ENCODE data around the gene SIRPA.

SIRPA gene

DNA sequence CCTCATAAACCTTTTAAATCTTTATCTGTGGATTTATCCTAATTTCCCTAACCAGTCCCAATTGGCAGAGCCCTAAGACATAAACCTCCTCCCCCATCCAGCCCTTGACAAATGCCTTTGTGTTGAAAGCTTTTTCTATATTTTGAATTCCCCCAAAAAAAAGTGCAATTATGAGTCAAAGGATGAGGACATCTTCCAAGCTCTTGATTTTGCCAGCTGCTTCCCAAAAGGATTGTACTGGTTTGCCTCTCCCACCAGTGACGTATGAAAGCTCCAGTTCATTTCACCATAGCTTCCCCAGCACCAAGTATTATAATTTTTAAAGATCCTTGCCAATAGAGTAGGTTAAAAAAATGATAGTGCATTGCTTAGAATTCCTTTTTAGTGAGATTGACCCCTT, 38.9 kb downstream of the SIRPA start:
- H3K36me3 ChIP-seq (ENCODE audit: insufficient read depth, low read length): no peaks in the 10 kb centered on the region
- no peak overlapping the region for H3K4me3 ChIP-seq (ENCODE audit: low read length)
- no peak overlapping the region for H3K27ac ChIP-seq (ENCODE audit: low read depth, low read length)
- no peaks in the 10 kb centered on the region for H3K9me3 ChIP-seq (ENCODE audit: insufficient read depth, low read depth, low read length)
- H3K4me1 ChIP-seq (ENCODE audit: insufficient read depth, low read length): no peaks in the 10 kb centered on the region
- no peak overlapping the region for H3K9ac ChIP-seq (ENCODE audit: low read depth, low read length)
- WGBS: 89% methylated on average over 1 of the region's 1 CpG
- no peaks in the 10 kb centered on the region for H3K27me3 ChIP-seq (ENCODE audit: insufficient read depth, low read length)

GRCh38 chr20:1934721-1935573, 39.7 kb downstream of the SIRPA start:
- Histone ChIP-seq H3K4me3 (ENCODE audit: low read length) (no peak overlapping the region), H3K9ac (ENCODE audit: low read depth, low read length) (no peak overlapping the region), H3K36me3 (ENCODE audit: insufficient read depth, low read length) (no peaks in the 10 kb centered on the region), H3K9me3 (ENCODE audit: insufficient read depth, low read depth, low read length) (no peaks in the 10 kb centered on the region), H3K4me1 (ENCODE audit: insufficient read depth, low read length) (no peaks in the 10 kb centered on the region), H3K27me3 (ENCODE audit: insufficient read depth, low read length) (no peaks in the 10 kb centered on the region), H3K27ac (ENCODE audit: low read depth, low read length) (no peak overlapping the region)
- whole genome bisulfite sequencing: 91% methylated on average over 19 of the region's 19 CpGs

GRCh38 chr20:1935696-1936366, 40.6 kb downstream of the SIRPA start:
- Histone ChIP-seq H3K4me3 (ENCODE audit: low read length) (no peak overlapping the region), H3K27ac (ENCODE audit: low read depth, low read length) (no peak overlapping the region)
- 92% methylated on average over 15 of the region's 15 CpGs for WGBS

DNA sequence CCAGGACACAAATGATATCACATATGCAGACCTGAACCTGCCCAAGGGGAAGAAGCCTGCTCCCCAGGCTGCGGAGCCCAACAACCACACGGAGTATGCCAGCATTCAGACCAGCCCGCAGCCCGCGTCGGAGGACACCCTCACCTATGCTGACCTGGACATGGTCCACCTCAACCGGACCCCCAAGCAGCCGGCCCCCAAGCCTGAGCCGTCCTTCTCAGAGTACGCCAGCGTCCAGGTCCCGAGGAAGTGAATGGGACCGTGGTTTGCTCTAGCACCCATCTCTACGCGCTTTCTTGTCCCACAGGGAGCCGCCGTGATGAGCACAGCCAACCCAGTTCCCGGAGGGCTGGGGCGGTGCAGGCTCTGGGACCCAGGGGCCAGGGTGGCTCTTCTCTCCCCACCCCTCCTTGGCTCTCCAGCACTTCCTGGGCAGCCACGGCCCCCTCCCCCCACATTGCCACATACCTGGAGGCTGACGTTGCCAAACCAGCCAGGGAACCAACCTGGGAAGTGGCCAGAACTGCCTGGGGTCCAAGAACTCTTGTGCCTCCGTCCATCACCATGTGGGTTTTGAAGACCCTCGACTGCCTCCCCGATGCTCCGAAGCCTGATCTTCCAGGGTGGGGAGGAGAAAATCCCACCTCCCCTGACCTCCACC, 42.2 kb downstream of the SIRPA start:
- Histone ChIP-seq H3K27ac (ENCODE audit: low read depth, low read length) (no peak overlapping the region), H3K4me1 (ENCODE audit: insufficient read depth, low read length) (no peaks in the 10 kb centered on the region), H3K4me3 (ENCODE audit: low read length) (no peak overlapping the region), H3K36me3 (ENCODE audit: insufficient read depth, low read length) (no peaks in the 10 kb centered on the region), H3K9ac (ENCODE audit: low read depth, low read length) (no peak overlapping the region), H3K9me3 (ENCODE audit: insufficient read depth, low read depth, low read length) (no peaks in the 10 kb centered on the region), H3K27me3 (ENCODE audit: insufficient read depth, low read length) (no peaks in the 10 kb centered on the region)
- 94% methylated on average over 22 of the region's 25 CpGs for WGBS

More at GRCh38 chr20:1935696-1936366, 40.6 kb downstream of the SIRPA start:
- no peaks in the 10 kb centered on the region for H3K9me3 ChIP-seq (ENCODE audit: insufficient read depth, low read depth, low read length)
- no peaks in the 10 kb centered on the region for H3K4me1 ChIP-seq (ENCODE audit: insufficient read depth, low read length)
- no peaks in the 10 kb centered on the region for H3K27me3 ChIP-seq (ENCODE audit: insufficient read depth, low read length)
- H3K36me3 ChIP-seq (ENCODE audit: insufficient read depth, low read length): no peaks in the 10 kb centered on the region
- H3K9ac ChIP-seq (ENCODE audit: low read depth, low read length): no peak overlapping the region

DNA sequence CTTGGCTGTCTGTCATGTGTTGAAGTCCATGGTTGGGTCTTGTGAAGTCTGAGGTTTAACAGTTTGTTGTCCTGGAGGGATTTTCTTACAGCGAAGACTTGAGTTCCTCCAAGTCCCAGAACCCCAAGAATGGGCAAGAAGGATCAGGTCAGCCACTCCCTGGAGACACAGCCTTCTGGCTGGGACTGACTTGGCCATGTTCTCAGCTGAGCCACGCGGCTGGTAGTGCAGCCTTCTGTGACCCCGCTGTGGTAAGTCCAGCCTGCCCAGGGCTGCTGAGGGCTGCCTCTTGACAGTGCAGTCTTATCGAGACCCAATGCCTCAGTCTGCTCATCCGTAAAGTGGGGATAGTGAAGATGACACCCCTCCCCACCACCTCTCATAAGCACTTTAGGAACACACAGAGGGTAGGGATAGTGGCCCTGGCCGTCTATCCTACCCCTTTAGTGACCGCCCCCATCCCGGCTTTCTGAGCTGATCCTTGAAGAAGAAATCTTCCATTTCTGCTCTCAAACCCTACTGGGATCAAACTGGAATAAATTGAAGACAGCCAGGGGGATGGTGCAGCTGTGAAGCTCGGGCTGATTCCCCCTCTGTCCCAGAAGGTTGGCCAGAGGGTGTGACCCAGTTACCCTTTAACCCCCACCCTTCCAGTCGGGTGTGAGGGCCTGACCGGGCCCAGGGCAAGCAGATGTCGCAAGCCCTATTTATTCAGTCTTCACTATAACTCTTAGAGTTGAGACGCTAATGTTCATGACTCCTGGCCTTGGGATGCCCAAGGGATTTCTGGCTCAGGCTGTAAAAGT, 43.5 kb downstream of the SIRPA start:
- Histone ChIP-seq H3K4me1 (ENCODE audit: insufficient read depth, low read length) (no peaks in the 10 kb centered on the region), H3K36me3 (ENCODE audit: insufficient read depth, low read length) (no peaks in the 10 kb centered on the region), H3K27ac (ENCODE audit: low read depth, low read length) (no peak overlapping the region), H3K9ac (ENCODE audit: low read depth, low read length) (no peak overlapping the region), H3K27me3 (ENCODE audit: insufficient read depth, low read length) (no peaks in the 10 kb centered on the region), H3K4me3 (ENCODE audit: low read length) (no peak overlapping the region), H3K9me3 (ENCODE audit: insufficient read depth, low read depth, low read length) (no peaks in the 10 kb centered on the region)
- 94% methylated on average over 14 of the region's 14 CpGs for WGBS

- H3K9me3 ChIP-seq (ENCODE audit: insufficient read depth, low read depth, low read length): no peaks in the 10 kb centered on the region
- H3K36me3 ChIP-seq (ENCODE audit: insufficient read depth, low read length): no peaks in the 10 kb centered on the region
- H3K4me1 ChIP-seq (ENCODE audit: insufficient read depth, low read length): no peaks in the 10 kb centered on the region
- H3K27ac ChIP-seq (ENCODE audit: low read depth, low read length): no peak overlapping the region
- no peak overlapping the region for H3K4me3 ChIP-seq (ENCODE audit: low read length)
- no peaks in the 10 kb centered on the region; the same call in 1 of the 2 replicates for H3K27me3 ChIP-seq (ENCODE audit: insufficient read depth, low read length)
- no peak overlapping the region for H3K9ac ChIP-seq (ENCODE audit: low read depth, low read length)
- over 99% methylated on average over 4 of the region's 4 CpGs for WGBS
Measured at GRCh38 chr20:1939270-1939595, 44.0 kb downstream of the SIRPA start.

- H3K27ac ChIP-seq (ENCODE audit: low read depth, low read length): no peak overlapping the region
- no peak overlapping the region for H3K9ac ChIP-seq (ENCODE audit: low read depth, low read length)
- H3K27me3 ChIP-seq (ENCODE audit: insufficient read depth, low read length): peaks cover 13% of the 10 kb centered on the region
- no peak overlapping the region for H3K4me3 ChIP-seq (ENCODE audit: low read length)
- H3K36me3 ChIP-seq (ENCODE audit: insufficient read depth, low read length): no peaks in the 10 kb centered on the region
- H3K4me1 ChIP-seq (ENCODE audit: insufficient read depth, low read length): peaks cover 5% of the 10 kb centered on the region; the same call in 1 of the 2 replicates
- 95% methylated on average over 5 of the region's 5 CpGs for WGBS
- no peaks in the 10 kb centered on the region for H3K9me3 ChIP-seq (ENCODE audit: insufficient read depth, low read depth, low read length)
Measured at GRCh38 chr20:1940581-1940980, 45.4 kb downstream of the SIRPA start.

DNA sequence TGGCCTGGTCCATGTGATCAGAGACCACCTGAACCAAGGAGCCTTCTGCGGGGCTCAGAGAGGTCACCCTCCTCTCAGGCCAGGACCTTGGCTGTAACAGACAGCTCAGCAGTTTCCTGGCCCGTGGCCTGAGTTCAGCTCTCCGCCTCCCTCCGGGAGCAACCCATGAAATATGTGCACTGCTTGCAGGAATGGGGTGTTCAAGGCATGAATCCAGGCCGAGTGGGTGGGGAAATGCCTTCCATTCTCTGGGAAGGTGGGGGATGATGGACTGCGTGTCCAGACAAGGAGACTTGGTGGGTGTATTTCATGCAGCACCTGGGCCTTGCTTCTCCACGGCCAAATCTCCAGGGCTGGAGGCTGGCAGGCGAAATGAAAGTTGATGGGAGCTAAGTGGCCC, 46.0 kb downstream of the SIRPA start:
- 91% methylated on average over 8 of the region's 8 CpGs for WGBS
- H3K4me3 ChIP-seq (ENCODE audit: low read length): no peak overlapping the region

DNA sequence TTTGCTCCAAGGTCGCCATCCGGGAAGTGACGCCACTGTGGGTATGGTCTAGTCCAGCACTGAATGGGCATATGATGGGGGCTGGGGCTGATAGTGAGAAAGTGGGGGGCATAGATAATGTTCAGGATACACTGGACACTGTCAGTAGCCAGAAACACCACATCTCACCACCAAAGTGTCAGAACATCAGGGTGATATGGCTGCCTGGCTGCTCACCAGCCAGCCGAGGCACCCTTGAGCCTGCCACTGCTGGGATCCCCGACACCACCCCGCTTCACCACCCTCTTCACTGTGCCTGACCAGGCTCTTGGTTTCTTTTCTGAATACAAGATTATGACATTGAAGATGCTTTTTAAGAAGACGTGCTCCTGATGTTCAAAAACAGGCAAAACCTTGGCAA, 46.9 kb downstream of the SIRPA start:
- Histone ChIP-seq H3K27me3 (ENCODE audit: insufficient read depth, low read length) (peaks cover 27% of the 10 kb centered on the region), H3K4me1 (ENCODE audit: insufficient read depth, low read length) (peaks cover 18% of the 10 kb centered on the region), H3K27ac (ENCODE audit: low read depth, low read length) (no peak overlapping the region), H3K4me3 (ENCODE audit: low read length) (no peak overlapping the region), H3K9ac (ENCODE audit: low read depth, low read length) (no peak overlapping the region), H3K9me3 (ENCODE audit: insufficient read depth, low read depth, low read length) (no peaks in the 10 kb centered on the region), H3K36me3 (ENCODE audit: insufficient read depth, low read length) (no peaks in the 10 kb centered on the region)
- WGBS: 93% methylated on average over 7 of the region's 7 CpGs

More for the DNA sequence above, 46.0 kb downstream of the SIRPA start:
- Histone ChIP-seq H3K27ac (ENCODE audit: low read depth, low read length) (no peak overlapping the region), H3K9ac (ENCODE audit: low read depth, low read length) (no peak overlapping the region), H3K27me3 (ENCODE audit: insufficient read depth, low read length) (peaks cover 20% of the 10 kb centered on the region), H3K4me1 (ENCODE audit: insufficient read depth, low read length) (peaks cover 11% of the 10 kb centered on the region), H3K9me3 (ENCODE audit: insufficient read depth, low read depth, low read length) (no peaks in the 10 kb centered on the region), H3K36me3 (ENCODE audit: insufficient read depth, low read length) (no peaks in the 10 kb centered on the region)

DNA sequence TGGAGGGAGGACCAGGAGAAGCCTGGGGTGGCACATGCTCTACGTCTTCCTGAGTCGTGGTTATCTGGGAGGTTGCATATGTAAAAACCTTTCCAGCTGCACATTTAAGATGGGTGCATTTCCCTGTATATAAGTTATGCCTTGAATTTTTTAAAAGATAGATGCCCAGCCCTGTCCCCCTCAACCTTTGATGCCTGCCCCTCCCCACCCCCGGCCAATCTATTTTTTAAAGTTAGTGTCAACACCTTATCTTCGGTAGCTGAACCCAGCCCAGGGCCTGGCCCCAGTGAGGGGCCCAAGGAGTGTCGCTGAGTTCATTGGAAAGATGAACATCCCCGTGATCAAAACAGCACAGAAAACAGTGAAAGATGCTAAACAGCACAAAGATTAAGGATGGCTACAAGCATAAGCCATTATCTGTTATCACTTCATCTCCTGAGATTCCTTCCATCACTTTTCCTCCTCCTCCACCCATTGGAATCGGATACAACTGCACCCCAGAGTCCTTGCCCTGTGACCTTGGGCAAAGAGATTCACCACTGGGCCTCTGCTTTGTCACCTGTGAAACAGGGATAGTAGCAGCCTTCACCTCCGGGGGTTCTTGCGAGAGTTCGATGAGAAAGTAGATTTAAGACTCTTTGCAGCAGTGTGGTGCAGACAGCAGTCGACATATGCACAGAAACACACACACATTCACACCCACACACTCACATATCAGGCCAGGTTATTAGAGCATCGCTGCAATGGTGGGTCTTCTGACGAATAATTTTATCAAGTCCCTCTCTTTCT, 47.5 kb downstream of the SIRPA start:
- Histone ChIP-seq H3K4me1 (ENCODE audit: insufficient read depth, low read length) (peaks cover 21% of the 10 kb centered on the region), H3K36me3 (ENCODE audit: insufficient read depth, low read length) (no peaks in the 10 kb centered on the region), H3K27me3 (ENCODE audit: insufficient read depth, low read length) (peaks cover 32% of the 10 kb centered on the region), H3K9me3 (ENCODE audit: insufficient read depth, low read depth, low read length) (no peaks in the 10 kb centered on the region), H3K9ac (ENCODE audit: low read depth, low read length) (no peak overlapping the region), H3K4me3 (ENCODE audit: low read length) (no peak overlapping the region), H3K27ac (ENCODE audit: low read depth, low read length) (no peak overlapping the region)
- 94% methylated on average over 13 of the region's 13 CpGs for WGBS

All from HUES64 (cell line).